SK-N-MC (cell line): Measurements from ENCODE around the gene MRPL23.

ENCODE experiments used
- DNase-seq: peaks from one replicate; pipeline ENCODE4 v3.0.0-alpha.2; 2011; ENCODE audit warnings: low read depth, low spot score
- H3K27ac ChIP-seq: fragments of 200-600 bp; sonication (generic); 2 replicates; pipeline ENCODE4 v1.5.1; 2016; ENCODE audit warnings: mixed run types
- H3K36me3 ChIP-seq: fragments of 200-600 bp; sonication (generic); 2 replicates; pipeline ENCODE4 v1.6.1; 2017; ENCODE audit warnings: antibody characterized with exemption, low read length, mixed read lengths; ENCODE audit not compliant: insufficient read depth
- H3K4me3 ChIP-seq: fragments of 200-600 bp; sonication (generic); 2 replicates; pipeline ENCODE4 v1.5.1; 2016
- H3K9ac ChIP-seq: fragments of 200-600 bp; sonication (generic); 2 replicates; pipeline ENCODE4 v1.8.0; 2017; ENCODE audit warnings: mixed run types, mixed read lengths; ENCODE audit not compliant: insufficient read length
- H3K9me3 ChIP-seq: fragments of 200-600 bp; sonication (generic); 2 replicates; pipeline ENCODE4 v1.6.1; 2017; ENCODE audit warnings: low read depth, mild to moderate bottlenecking, antibody characterized with exemption, low read length, moderate library complexity, mixed read lengths
- EZH2 ChIP-seq: fragments of 200-600 bp; sonication (generic); IDR thresholded peaks from one replicate; pipeline ENCODE4 v1.6.1; 2017; ENCODE audit warnings: antibody characterized with exemption
- FOXP2 ChIP-seq: optimal IDR thresholded peaks from 2 replicates; pipeline ENCODE3; 2011; ENCODE audit warnings: mild to moderate bottlenecking, moderate library complexity; ENCODE audit not compliant: insufficient read depth; ENCODE audit errors: extremely low read length, control extremely low read depth
- POLR2AphosphoS5 ChIP-seq: IDR thresholded peaks from 2 replicates; pipeline ENCODE4 v1.6.1; 2012; ENCODE audit warnings: mild to moderate bottlenecking, low read depth, low read length, borderline replicate concordance

Gene MRPL23

DNA sequence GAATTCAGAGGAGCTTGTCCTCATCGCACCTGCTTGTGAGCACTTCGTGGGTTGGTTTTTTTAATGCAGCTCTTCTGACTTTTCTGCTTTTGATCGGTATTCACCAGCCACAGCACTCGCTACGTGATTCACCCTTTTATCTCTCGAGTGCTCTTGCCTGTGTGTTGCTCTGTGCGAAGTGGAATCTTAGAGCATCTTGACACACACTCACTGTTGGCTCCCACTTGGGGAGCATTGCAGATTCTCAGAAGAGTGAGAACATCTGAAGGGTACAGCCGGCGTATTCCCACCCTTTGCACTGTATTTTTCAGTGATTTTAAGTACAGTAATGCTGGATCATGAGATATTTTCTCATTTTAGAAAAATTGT, 16.7 kb upstream of the MRPL23 start:
- H3K9me3 ChIP-seq: no peaks in the 10 kb centered on the region
- H3K27ac ChIP-seq: no peak overlapping the region
- no peak overlapping the region for H3K4me3 ChIP-seq
- no peaks in the 10 kb centered on the region for H3K36me3 ChIP-seq
- TF ChIP-seq POLR2AphosphoS5 (no peak), FOXP2 (no peak), EZH2 (no peak)
- DNase-seq: no peak
- no peak overlapping the region for H3K9ac ChIP-seq

DNA sequence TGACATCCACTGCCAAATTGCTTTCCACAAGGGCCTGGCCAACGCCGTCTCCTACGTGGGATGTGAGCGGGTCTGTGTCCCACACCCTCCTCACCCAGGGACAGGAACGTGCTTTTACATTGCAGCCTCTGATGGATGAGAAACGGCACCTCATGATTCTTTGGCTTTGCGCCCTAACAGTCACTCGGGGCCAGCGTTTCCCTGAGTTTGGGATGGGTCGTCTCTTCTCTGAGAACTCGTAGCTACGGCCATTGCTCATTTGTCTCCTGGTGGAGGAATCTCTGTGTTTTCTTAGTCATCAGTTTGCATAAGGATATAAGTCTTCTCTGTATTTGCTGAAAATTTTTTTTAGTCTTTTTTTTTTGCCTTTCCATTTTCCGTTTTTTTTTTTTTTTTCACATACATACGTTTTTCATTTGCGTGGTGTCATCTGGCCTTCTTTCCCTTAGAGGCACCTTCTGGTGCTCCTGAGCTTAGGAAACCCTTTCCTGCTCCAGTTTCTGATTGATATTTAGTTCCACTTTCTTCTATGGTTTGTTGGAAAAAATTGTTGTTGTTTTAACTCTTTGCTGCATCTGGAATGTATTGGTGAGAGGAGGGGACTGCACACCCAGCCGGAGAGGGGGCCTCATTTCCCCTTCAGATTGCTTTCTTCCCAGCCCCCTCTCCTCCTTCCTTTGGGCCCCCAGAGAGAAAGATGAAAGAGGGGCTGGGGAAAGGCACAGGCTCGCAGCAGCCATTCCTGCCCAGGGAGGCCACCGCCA, 15.6 kb upstream of the MRPL23 start:
- no peak for TF ChIP-seq POLR2AphosphoS5
- no peak for TF ChIP-seq FOXP2
- no peak for TF ChIP-seq EZH2
- Histone ChIP-seq H3K27ac (no peak overlapping the region), H3K9me3 (no peaks in the 10 kb centered on the region), H3K9ac (no peak overlapping the region), H3K4me3 (no peak overlapping the region), H3K36me3 (no peaks in the 10 kb centered on the region)
- no peak for DNase-seq

DNA sequence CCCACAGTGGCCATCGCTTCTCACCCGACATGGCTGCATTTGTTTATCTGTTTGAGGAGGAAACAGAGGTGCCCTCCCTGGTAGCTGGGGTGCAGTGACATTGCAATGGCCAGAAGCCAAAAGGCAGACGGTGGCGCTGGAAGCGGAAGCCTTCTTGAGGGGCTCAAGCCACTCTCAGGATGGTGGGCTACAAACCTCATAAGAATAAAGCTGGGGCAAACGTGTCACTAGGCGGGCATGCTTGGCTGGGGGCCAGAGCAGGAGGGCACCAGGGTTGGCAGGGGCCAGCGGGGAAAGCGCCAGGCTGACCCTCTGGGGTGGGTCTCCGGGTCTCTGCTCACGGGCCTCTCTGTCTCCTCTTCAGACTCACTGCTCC, 15.0 kb upstream of the MRPL23 start:
- Histone ChIP-seq H3K4me3 (no peak overlapping the region), H3K27ac (no peak overlapping the region), H3K9me3 (no peaks in the 10 kb centered on the region), H3K36me3 (no peaks in the 10 kb centered on the region), H3K9ac (no peak overlapping the region)
- no peak for DNase-seq
- TF ChIP-seq POLR2AphosphoS5 (no peak), EZH2 (no peak), FOXP2 (no peak)

DNA sequence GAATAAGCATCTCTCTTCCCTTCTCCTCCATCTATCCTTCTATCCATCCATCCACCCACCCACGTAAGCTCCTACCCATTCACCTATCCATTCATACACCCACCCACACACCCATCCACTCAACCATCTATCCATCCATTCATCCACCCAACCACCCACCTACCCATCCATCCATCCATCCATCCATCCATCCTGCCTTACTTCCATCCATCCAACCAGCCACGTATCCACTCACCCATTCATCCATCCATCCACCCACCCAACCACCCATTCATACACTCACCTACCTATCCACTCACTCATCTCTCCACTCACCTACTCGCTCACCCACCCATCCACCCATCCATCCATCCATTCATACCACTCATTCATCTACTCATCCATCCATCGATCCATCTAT, 14.5 kb upstream of the MRPL23 start:
- no peak for DNase-seq
- Histone ChIP-seq H3K36me3 (no peaks in the 10 kb centered on the region), H3K9ac (no peak overlapping the region), H3K27ac (no peak overlapping the region), H3K9me3 (no peaks in the 10 kb centered on the region), H3K4me3 (no peak overlapping the region)
- TF ChIP-seq EZH2: no peak
- no peak for TF ChIP-seq FOXP2
- TF ChIP-seq POLR2AphosphoS5: no peak

DNA sequence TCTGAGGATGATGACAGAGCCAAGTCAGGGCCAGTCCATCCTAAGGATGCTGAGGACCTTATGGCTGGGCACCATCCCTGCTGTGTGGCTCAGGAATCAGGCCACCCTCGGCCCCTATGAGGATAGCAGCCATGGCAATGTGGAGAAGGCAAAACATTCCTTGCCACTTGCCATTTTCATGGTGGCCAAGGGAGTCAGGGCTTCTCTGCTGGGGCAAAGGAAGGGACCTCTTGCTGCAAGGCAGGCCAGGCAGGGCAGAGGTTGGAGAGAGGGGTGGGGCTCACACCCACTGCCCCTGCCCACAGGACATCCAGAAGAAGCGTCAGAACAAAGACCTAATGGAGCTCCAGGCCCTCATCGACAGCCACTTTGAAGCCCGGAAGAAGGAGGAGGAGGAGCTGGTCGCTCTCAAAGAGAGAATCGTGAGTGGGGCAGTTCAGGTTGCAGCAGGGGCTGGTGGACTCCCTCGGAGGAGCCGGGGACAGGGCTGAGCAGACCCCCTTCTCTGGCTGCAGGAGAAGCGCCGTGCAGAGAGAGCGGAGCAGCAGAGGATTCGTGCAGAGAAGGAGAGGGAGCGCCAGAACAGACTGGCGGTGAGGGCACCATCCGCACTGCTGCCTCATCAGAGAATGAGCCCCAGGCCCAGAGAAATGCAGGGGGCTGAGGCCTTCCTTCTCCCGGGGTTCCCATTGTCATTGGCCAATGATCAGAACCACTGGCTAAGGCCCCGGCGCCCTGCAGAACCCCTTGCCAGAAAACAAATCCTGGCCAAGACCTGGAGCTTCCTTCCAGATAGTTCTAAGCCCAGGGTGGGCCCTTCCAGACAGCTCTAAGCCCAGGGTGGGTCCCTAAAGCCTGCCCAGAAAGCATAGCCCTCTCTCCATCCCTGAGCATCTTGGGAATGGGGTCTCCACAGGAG, 13.5 kb upstream of the MRPL23 start:
- H3K9me3 ChIP-seq: no peaks in the 10 kb centered on the region
- no peak overlapping the region for H3K4me3 ChIP-seq
- no peaks in the 10 kb centered on the region for H3K36me3 ChIP-seq
- DNase-seq: no peak
- H3K27ac ChIP-seq: no peak overlapping the region
- TF ChIP-seq EZH2: no peak
- no peak for TF ChIP-seq FOXP2
- no peak for TF ChIP-seq POLR2AphosphoS5
- no peak overlapping the region for H3K9ac ChIP-seq

DNA sequence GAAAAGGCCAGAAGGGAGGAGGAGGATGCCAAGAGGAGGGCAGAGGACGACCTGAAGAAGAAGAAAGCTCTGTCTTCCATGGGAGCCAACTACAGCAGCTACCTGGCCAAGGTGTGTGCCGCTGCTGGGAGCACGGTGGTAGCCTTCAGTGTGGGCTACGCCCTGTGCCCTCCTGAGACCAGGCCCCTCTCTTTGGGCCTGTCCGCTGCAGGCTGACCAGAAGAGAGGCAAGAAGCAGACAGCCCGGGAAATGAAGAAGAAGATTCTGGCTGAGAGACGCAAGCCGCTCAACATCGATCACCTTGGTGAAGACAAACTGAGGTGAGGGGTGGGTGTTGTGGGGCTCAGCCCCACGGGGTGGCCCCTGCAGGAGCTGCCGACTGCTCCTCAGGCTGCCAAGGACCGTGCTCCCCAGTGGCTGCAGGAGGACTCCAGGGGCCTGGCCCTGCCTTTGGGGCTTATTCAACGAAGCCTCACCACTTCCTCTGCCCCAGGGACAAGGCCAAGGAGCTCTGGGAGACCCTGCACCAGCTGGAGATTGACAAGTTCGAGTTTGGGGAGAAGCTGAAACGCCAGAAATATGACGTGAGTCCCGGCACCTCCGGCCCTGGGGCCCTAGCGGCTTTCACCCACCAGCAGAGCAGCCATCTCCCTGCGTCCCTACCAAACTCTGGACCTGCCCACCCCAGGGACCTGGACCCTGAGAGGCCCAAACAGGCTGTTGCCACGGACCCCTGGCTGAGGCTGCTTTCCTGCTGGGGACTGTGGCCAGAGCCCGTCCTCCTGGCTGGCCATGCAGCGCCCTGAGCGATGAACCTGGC, 12.6 kb upstream of the MRPL23 start:
- Histone ChIP-seq H3K27ac (no peak overlapping the region), H3K9ac (no peak overlapping the region), H3K36me3 (no peaks in the 10 kb centered on the region), H3K4me3 (no peak overlapping the region), H3K9me3 (no peaks in the 10 kb centered on the region)
- DNase-seq: no peak
- TF ChIP-seq POLR2AphosphoS5: no peak
- TF ChIP-seq FOXP2: no peak
- no peak for TF ChIP-seq EZH2

DNA sequence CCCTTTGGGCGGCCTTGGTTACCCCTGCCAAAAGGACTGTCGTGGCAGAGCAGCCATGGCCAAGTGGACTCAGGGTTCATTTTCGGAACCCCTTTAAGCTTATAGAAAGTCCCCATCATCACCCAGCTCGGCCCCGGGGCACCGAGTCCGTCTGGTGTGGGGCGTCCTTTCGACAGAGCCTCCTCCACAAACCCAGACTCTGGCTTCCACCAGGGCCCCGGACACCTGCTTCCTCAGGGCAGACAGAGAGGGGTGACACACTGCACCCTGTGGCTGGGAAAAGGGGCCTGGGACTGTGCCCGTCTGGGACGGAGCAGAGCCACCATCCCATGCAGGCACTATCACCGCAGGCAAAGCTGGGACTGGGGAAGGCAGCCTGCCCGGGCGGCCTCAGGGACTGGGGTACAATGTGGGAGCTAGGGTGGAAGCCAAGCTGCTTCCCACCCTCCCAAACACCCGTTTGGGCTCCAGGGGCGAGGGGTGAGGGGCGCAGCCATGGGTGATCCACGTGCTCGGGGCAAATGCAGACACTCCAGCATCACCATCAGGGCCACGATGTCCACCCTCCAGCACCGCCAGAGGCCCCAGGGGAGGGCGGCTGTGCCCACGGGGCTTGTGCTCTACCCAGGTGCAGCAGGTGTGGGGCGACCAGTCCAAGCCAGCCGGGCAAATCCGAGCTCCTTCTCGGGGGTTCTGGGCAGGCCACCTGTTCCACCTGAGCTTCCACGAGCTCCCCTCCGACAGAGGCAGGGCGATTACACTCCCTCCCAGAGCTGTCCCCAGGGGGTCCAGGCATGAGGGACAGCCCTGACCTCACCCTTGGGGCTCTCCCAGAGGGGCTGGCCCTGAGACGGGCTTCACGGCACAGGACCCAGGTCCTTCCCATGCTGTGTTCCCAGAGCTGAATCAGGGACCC, 11.7 kb upstream of the MRPL23 start:
- no peak for DNase-seq
- H3K9me3 ChIP-seq: no peaks in the 10 kb centered on the region
- no peak overlapping the region for H3K27ac ChIP-seq
- no peaks in the 10 kb centered on the region for H3K36me3 ChIP-seq
- TF ChIP-seq EZH2 (no peak), FOXP2 (no peak), POLR2AphosphoS5 (no peak)
- no peak overlapping the region for H3K9ac ChIP-seq
- no peak overlapping the region for H3K4me3 ChIP-seq
